MM.1S (cell line): ENCODE measurements around the gene PIGZ.

Experiments used
- DNase-seq: peaks from one replicate; pipeline ENCODE4 v3.0.0-alpha.2; 2015
- H2AFZ ChIP-seq: fragments of 300-600 bp; sonication (generic); 2 replicates; pipeline ENCODE4 v1.6.0; 2016; ENCODE audit warnings: antibody characterized with exemption, low read length
- H3F3A ChIP-seq: fragments of 300-600 bp; sonication (generic); 2 replicates; pipeline ENCODE4 v1.6.1; 2016; ENCODE audit warnings: mild to moderate bottlenecking, antibody characterized with exemption, low read length, moderate library complexity, mixed read lengths; ENCODE audit not compliant: insufficient read depth
- H3K27ac ChIP-seq: fragments of 300-600 bp; sonication (generic); 2 replicates; pipeline ENCODE4 v1.5.1; 2016; ENCODE audit warnings: mild to moderate bottlenecking, low read length
- H3K27me3 ChIP-seq: fragments of 300-600 bp; sonication (generic); replicated peaks from 2 replicates; pipeline ENCODE4 v1.6.0; 2016; ENCODE audit warnings: low read length; ENCODE audit not compliant: insufficient read depth
- H3K36me3 ChIP-seq: fragments of 300-600 bp; sonication (generic); replicated peaks from 2 replicates; pipeline ENCODE4 v1.6.1; 2016; ENCODE audit warnings: mild to moderate bottlenecking, low read length, mixed read lengths; ENCODE audit not compliant: insufficient read depth
- H3K4me1 ChIP-seq: fragments of 300-600 bp; sonication (generic); 2 replicates; pipeline ENCODE4 v1.6.1; 2016; ENCODE audit warnings: low read length, mixed read lengths
- H3K4me2 ChIP-seq: fragments of 300-600 bp; sonication (generic); 2 replicates; pipeline ENCODE4 v1.6.0; 2016; ENCODE audit warnings: low read depth, low read length
- H3K4me3 ChIP-seq: fragments of 300-600 bp; sonication (generic); 2 replicates; pipeline ENCODE4 v1.5.1; 2016; ENCODE audit warnings: low read length, mixed read lengths
- H3K79me2 ChIP-seq: fragments of 300-600 bp; sonication (generic); 2 replicates; pipeline ENCODE4 v1.6.1; 2016; ENCODE audit warnings: mixed run types, low read length, mixed read lengths
- H3K9ac ChIP-seq: fragments of 300-600 bp; sonication (generic); 2 replicates; pipeline ENCODE4 v1.6.1; 2016; ENCODE audit warnings: low read length, mixed read lengths
- H3K9me2 ChIP-seq: fragments of 300-600 bp; sonication (generic); replicated peaks from 2 replicates; pipeline ENCODE4 v1.6.1; 2016; ENCODE audit warnings: mild to moderate bottlenecking, low read length, mixed read lengths; ENCODE audit not compliant: insufficient read depth
- H3K9me3 ChIP-seq: fragments of 300-600 bp; sonication (generic); replicated peaks from 2 replicates; pipeline ENCODE4 v1.6.1; 2016; ENCODE audit warnings: mild to moderate bottlenecking, low read length, mixed read lengths; ENCODE audit not compliant: insufficient read depth
- H4K20me1 ChIP-seq: fragments of 300-600 bp; sonication (generic); 2 replicates; pipeline ENCODE4 v1.6.1; 2016; ENCODE audit warnings: mild to moderate bottlenecking, low read length, moderate library complexity, mixed read lengths; ENCODE audit not compliant: insufficient read depth
- CTCF ChIP-seq: fragments of 300-600 bp; sonication (generic); IDR thresholded peaks from 2 replicates; pipeline ENCODE4 v1.5.1; 2016; ENCODE audit warnings: antibody characterized with exemption, low read length, mixed read lengths
- EZH2 ChIP-seq: fragments of 300-600 bp; sonication (generic); optimal IDR thresholded peaks from 2 replicates; pipeline ENCODE3; 2017; ENCODE audit warnings: low read depth, mild to moderate bottlenecking, antibody characterized with exemption, low read length, mixed read lengths
- EZH2phosphoT487 ChIP-seq: fragments of 300-600 bp; sonication (generic); IDR thresholded peaks from 2 replicates; pipeline ENCODE4 v1.6.1; 2018; ENCODE audit warnings: antibody characterized with exemption, low read length

PIGZ gene

GRCh38 chr3:196965112-196965803 lies 3.4 kb downstream of the PIGZ start:
- no peak overlapping the region for H2AFZ ChIP-seq
- DNase-seq, result no peak
- H3K4me3 ChIP-seq, result no peak overlapping the region
- no peaks in the 10 kb centered on the region for H3F3A ChIP-seq
- H3K9me2 ChIP-seq, result no peaks in the 10 kb centered on the region
- no peak overlapping the region for H3K4me2 ChIP-seq
- 0 out of 2 replicates have a peak, but pooled peaks cover 6% of the 10 kb centered on the region for H3K4me1 ChIP-seq
- H4K20me1 ChIP-seq, result no peaks in the 10 kb centered on the region
- H3K9me3 ChIP-seq, result no peaks in the 10 kb centered on the region
- H3K79me2 ChIP-seq, result no peaks in the 10 kb centered on the region
- TF ChIP-seq EZH2phosphoT487, result no peak
- TF ChIP-seq CTCF, result no peak
- no peak for TF ChIP-seq EZH2
- H3K27me3 ChIP-seq, result peaks cover 2% of the 10 kb centered on the region; the same call in 1 of the 2 replicates
- no peaks in the 10 kb centered on the region for H3K36me3 ChIP-seq
- no peak overlapping the region for H3K27ac ChIP-seq
- no peak overlapping the region for H3K9ac ChIP-seq

GRCh38 chr3:196963631-196963953 lies 5.0 kb downstream of the PIGZ start:
- no peak for DNase-seq
- Histone ChIP-seq H3K9me2 (no peaks in the 10 kb centered on the region), H3K9ac (no peak overlapping the region), H3K27me3 (no peaks in the 10 kb centered on the region), H3K4me1 (0 out of 2 replicates have a peak, but pooled peaks cover 6% of the 10 kb centered on the region), H3K27ac (no peak overlapping the region), H3K36me3 (no peaks in the 10 kb centered on the region), H3K4me3 (no peak overlapping the region), H3K79me2 (no peaks in the 10 kb centered on the region), H2AFZ (no peak overlapping the region), H3K4me2 (no peak overlapping the region), H3F3A (no peaks in the 10 kb centered on the region), H4K20me1 (no peaks in the 10 kb centered on the region), H3K9me3 (no peaks in the 10 kb centered on the region)
- TF ChIP-seq EZH2phosphoT487 (no peak), EZH2 (no peak), CTCF (no peak)

GRCh38 chr3:196962930-196963630 lies 5.6 kb downstream of the PIGZ start:
- TF ChIP-seq EZH2 (no peak), EZH2phosphoT487 (no peak), CTCF (no peak)
- no peaks in the 10 kb centered on the region for H3K27me3 ChIP-seq

More at GRCh38 chr3:196962930-196963630, 5.6 kb downstream of the PIGZ start:
- Histone ChIP-seq H3K79me2 (no peaks in the 10 kb centered on the region), H3K27ac (no peak overlapping the region), H3K4me3 (no peak overlapping the region), H3F3A (no peaks in the 10 kb centered on the region), H3K9me2 (no peaks in the 10 kb centered on the region), H4K20me1 (no peaks in the 10 kb centered on the region), H3K36me3 (no peaks in the 10 kb centered on the region), H2AFZ (no peak overlapping the region), H3K4me2 (no peak overlapping the region), H3K4me1 (0 out of 2 replicates have a peak, but pooled peaks cover 4% of the 10 kb centered on the region), H3K9ac (no peak overlapping the region), H3K9me3 (no peaks in the 10 kb centered on the region)
- no peak for DNase-seq
